Epithelial cell of esophagus (primary cell): Measurements from ENCODE around the gene SAMD14.

Experiments
- DNase-seq: peaks from one replicate; pipeline ENCODE4 v3.0.0; 2010; ENCODE audit warnings: low read depth
- H3K4me3 ChIP-seq: 2 replicates; pipeline ENCODE4 v1.5.1; 2011; ENCODE audit warnings: mild to moderate bottlenecking, low read length, control low read depth
- TF ChIP-seq, protein P1 (sequence below): IDR thresholded peaks from 2 replicates; pipeline ENCODE4 v1.5.1; 2011; ENCODE audit warnings: low read depth, mild to moderate bottlenecking, low read length, control low read depth, inconsistent platforms; ENCODE audit not compliant: insufficient read depth; ENCODE audit errors: missing control alignments

The SAMD14 gene

DNA sequence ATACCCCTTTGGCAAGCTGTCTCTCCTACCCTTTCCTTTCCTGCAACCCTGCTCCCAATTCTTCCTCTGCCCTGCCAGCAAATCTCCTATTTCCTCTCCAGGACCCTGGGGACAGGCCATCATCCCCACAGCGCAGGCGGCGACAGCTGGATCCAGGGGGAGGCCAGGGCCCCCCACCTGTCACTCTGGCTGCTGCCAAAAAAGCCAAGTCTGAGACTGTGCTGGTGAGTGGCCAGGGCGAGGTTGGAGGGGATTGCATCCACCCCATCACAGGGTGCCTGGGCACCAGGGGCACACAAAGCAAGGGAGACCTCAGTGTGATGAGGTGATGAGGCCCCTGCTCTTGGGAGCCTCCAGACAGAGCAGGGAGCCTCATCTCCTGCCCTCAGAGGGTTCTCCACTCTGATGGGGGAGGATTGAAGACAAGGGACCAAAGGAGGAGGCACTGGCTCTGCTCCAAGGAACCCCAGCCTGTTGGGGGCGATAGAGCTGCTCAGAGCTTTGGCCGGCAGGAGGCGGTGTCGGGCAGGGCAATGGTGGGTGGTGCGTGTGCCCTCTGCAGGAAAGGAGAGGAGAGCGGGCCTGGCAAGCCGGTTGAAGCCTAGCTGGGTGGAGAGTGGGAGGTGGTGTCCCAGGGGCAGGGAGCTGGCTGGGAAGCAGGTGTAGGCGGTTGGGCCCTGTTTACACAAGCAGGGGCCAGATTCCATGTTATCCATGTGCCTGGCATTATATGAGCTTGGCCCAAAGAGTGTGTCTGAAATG lies 50.4 kb downstream of the SAMD14 start:
- TF ChIP-seq, protein P1, sequence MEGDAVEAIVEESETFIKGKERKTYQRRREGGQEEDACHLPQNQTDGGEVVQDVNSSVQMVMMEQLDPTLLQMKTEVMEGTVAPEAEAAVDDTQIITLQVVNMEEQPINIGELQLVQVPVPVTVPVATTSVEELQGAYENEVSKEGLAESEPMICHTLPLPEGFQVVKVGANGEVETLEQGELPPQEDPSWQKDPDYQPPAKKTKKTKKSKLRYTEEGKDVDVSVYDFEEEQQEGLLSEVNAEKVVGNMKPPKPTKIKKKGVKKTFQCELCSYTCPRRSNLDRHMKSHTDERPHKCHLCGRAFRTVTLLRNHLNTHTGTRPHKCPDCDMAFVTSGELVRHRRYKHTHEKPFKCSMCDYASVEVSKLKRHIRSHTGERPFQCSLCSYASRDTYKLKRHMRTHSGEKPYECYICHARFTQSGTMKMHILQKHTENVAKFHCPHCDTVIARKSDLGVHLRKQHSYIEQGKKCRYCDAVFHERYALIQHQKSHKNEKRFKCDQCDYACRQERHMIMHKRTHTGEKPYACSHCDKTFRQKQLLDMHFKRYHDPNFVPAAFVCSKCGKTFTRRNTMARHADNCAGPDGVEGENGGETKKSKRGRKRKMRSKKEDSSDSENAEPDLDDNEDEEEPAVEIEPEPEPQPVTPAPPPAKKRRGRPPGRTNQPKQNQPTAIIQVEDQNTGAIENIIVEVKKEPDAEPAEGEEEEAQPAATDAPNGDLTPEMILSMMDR = peak; percentile 74
- DNase-seq = peak; percentile 65

DNA sequence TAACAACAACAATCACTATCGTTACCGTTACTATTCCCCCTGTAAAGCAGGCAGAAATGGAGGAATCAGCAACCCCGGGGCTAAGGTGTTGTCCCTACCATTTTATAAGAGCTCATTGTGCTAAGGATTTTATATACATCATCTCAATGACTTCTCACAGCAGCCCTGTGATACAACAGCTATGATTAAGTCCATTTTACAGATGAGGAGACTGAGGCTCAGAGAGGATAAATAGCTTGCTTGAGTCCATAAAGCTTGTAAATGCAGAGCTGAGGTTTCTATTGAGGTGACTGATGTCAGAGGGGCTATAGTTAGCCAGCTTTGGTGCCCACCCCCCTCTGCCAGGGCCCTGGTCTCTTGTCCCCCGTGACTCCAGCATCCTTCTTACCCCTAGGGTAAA lies 51.5 kb downstream of the SAMD14 start:
- H3K4me3 ChIP-seq = no peak overlapping the region
- TF ChIP-seq, protein P1 = no peak
- DNase-seq = no peak

More for the DNA sequence above, 50.4 kb downstream of the SAMD14 start:
- H3K4me3 ChIP-seq = no peak overlapping the region

DNA sequence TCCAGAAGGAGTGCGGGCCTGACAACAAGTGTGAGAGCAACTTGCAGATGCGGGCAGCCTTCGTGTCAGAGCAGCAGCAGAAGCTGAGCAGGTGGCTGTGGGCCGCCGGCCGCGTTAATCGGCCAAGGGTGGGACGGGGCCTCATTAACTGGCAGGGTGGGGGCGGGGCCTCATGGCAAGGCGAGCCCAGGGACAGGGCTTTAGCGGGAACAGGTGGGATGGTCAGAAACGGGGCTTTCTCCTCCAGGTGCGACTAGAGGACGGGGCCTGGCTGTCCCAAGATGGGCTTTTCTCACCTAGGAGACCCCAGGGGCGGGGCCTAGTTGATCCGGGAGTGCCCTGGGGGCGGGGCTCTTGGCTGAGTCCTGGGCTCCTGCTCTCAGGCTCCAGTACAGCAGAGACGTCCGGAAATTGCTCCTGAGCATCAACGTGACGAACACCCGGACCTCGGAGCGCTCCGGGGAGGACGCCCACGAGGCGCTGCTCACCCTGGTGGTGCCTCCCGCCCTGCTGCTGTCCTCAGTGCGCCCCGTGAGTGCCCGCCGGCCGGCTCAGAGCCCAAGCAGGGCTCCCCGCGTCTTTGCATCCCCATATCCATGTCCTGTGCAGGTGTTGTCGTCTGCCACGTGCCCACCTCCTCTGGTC lies 53.2 kb downstream of the SAMD14 start:
- TF ChIP-seq, protein P1 = no peak
- DNase-seq = no peak
- H3K4me3 ChIP-seq = no peak overlapping the region

DNA sequence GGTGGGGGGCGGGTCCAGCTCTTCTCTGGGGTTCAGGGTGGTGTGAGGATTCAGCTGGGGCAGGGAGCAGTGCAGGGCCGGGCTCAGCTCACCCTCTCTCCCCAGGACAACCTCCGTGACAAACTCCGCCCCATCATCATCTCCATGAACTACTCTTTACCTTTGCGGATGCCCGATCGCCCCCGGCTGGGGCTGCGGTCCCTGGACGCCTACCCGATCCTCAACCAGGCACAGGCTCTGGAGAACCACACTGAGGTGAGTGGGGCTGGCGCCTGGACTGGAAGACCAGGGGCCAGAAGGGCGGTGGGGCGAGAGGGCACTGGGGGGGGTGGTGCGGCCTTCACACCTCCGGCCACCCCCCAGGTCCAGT lies 53.8 kb downstream of the SAMD14 start:
- H3K4me3 ChIP-seq = no peak overlapping the region
- TF ChIP-seq, protein P1 = no peak
- no peak for DNase-seq

DNA sequence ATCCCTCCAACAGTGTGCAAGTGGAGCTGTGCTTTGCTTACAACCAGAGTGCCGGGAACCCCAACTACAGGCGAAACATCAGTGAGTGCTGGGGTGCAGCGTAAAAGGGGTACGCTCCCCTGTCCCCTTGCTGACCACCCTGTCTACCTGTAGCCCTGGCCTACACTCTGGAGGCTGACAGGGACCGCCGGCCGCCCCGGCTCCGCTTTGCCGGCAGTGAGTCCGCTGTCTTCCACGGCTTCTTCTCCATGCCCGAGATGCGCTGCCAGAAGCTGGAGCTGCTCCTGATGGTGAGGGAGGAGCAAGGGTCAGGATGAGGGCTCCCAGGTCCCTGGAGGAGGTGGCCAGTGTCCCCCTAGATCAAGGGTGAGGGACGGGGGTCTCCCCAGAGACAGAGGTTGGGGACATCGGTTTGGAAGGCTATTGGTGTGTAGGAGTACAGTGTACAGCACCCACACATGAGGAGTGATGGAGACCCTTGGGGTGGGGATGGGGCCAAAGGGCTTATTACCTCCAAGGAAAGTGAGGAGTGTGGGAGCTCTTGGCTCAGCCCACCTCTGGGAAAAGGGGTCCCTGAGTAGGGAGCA lies 54.4 kb downstream of the SAMD14 start:
- no peak for DNase-seq
- no peak overlapping the region for H3K4me3 ChIP-seq
- TF ChIP-seq, protein P1 = no peak

DNA sequence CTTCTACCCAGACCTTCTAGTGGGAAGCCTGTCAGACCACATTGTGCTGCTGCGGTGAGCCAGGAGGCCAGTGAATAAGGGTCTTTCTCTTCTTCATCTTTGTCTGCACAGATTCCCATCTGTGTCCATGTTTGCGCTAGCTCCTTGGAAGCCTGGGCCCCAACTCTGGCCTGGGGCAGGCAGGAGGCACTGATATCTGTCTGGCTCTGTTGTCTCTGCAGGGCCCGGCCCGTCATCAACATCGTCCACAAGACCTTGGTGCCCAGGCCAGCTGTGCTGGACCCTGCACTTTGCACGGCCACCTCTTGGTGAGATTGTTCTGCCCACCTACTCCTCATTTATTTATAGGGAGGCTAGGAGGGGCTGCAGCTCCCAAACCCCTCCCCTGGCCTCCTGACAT lies 55.7 kb downstream of the SAMD14 start:
- H3K4me3 ChIP-seq = no peak overlapping the region
- no peak for DNase-seq
- TF ChIP-seq, protein P1 = no peak
